OCI-LY7 (cell line): ENCODE measurements around the gene HDGF.

Experiments used
- CTCF ChIP-seq: fragments of 200-600 bp; sonication (generic); conservative IDR thresholded peaks from 2 replicates; pipeline ENCODE4 v1.5.1; 2014; ENCODE audit warnings: mild to moderate bottlenecking, antibody characterized with exemption, low read length, moderate library complexity, mixed read lengths
- EZH2phosphoT487 ChIP-seq: fragments of 200-600 bp; sonication (generic); IDR thresholded peaks from 2 replicates; pipeline ENCODE4 v1.6.1; 2018; ENCODE audit warnings: low read depth, borderline replicate concordance, mild to moderate bottlenecking, mixed run types, antibody characterized with exemption, low read length, moderate library complexity, mixed read lengths

GRCh38 chr1:156742801-156743200 lies 8.7 kb downstream of the HDGF start:
- TF ChIP-seq CTCF, result no peak
- no peak for TF ChIP-seq EZH2phosphoT487
